Measurements from ENCODE around the gene RPEL1. TPM values are rescaled to one million over a fixed set of nuclear protein-coding genes. Genes with fewer than 3 reads are reported as not detected.
"Not testable (repeated sequence)": the region's sequence is repeated elsewhere in the genome, so short reads cannot be mapped to it uniquely, and the experiment has no call there.

RPEL1 gene
- total RNA-seq, result under 1 TPM in 2 of 4 donors, not detected in 2; 0.26 to 0.35 TPM

- H3K36me3 ChIP-seq; H3K27me3 ChIP-seq; H3K27ac ChIP-seq; DNase-seq; H3K4me3 ChIP-seq; H3K9me3 ChIP-seq; intact Hi-C loops (cut with DNase I; ENCODE audit: low total_unique reads); H3K4me1 ChIP-seq: not testable (repeated sequence)
Measured at GRCh38 chr10:103245587-103245986, at the start of gene RPEL1. TSS of gene RPEL1 (plus strand) at chr10:103245887. CDS start at chr10:103245997, 110 bp downstream.

- Histone ChIP-seq H3K9me3 (no peaks in the 10 kb centered on the region), H3K4me1 (no peaks in the 10 kb centered on the region), H3K27ac (no peak overlapping the region), H3K4me3 (no peak overlapping the region), H3K27me3 (no peaks in the 10 kb centered on the region), H3K36me3 (no peaks in the 10 kb centered on the region)
- no peak for DNase-seq
- intact Hi-C loops (cut with DNase I; ENCODE audit: low total_unique reads), result no loop called here
- TF ChIP-seq POLR2A (IDR thresholded peaks at IDR 0.05) (no peak), CTCF (IDR thresholded peaks at IDR 0.05) (no peak)
Measured at GRCh38 chr10:103196516-103196915, 49.2 kb upstream of the RPEL1 start.

GRCh38 chr10:103197174-103197573 is 48.5 kb upstream of the RPEL1 start:
- intact Hi-C loops (cut with DNase I; ENCODE audit: low total_unique reads), result no loop called here
- DNase-seq, result peak in 1 of 2 donors; percentile 29
- no peak overlapping the region for H3K4me3 ChIP-seq

GRCh38 chr10:103197903-103198302 is 47.8 kb upstream of the RPEL1 start:
- intact Hi-C loops (cut with DNase I; ENCODE audit: low total_unique reads), result no loop called here
- Histone ChIP-seq H3K9me3 (no peaks in the 10 kb centered on the region), H3K27ac (no peak overlapping the region), H3K27me3 (no peaks in the 10 kb centered on the region), H3K4me1 (no peaks in the 10 kb centered on the region), H3K36me3 (no peaks in the 10 kb centered on the region), H3K4me3 (no peak overlapping the region)
- no peak for DNase-seq
- TF ChIP-seq POLR2A (IDR thresholded peaks at IDR 0.05) (no peak), CTCF (IDR thresholded peaks at IDR 0.05) (no peak)

More at GRCh38 chr10:103197174-103197573, 48.5 kb upstream of the RPEL1 start:
- Histone ChIP-seq H3K9me3 (no peaks in the 10 kb centered on the region), H3K27ac (no peak overlapping the region), H3K4me1 (no peaks in the 10 kb centered on the region), H3K27me3 (no peaks in the 10 kb centered on the region), H3K36me3 (no peaks in the 10 kb centered on the region)
- TF ChIP-seq POLR2A (IDR thresholded peaks at IDR 0.05) (no peak), CTCF (IDR thresholded peaks at IDR 0.05) (no peak)

GRCh38 chr10:103198648-103199047 is 47.0 kb upstream of the RPEL1 start:
- intact Hi-C loops (cut with DNase I; ENCODE audit: low total_unique reads), result no loop called here
- Histone ChIP-seq H3K4me1 (no peaks in the 10 kb centered on the region), H3K9me3 (no peaks in the 10 kb centered on the region), H3K27ac (no peak overlapping the region), H3K36me3 (no peaks in the 10 kb centered on the region), H3K27me3 (no peaks in the 10 kb centered on the region), H3K4me3 (no peak overlapping the region)
- DNase-seq, result no peak
- TF ChIP-seq CTCF (IDR thresholded peaks at IDR 0.05) (no peak), POLR2A (IDR thresholded peaks at IDR 0.05) (no peak)

- H3K27ac ChIP-seq, result no peak overlapping the region
- no peaks in the 10 kb centered on the region for H3K9me3 ChIP-seq
- no peaks in the 10 kb centered on the region for H3K4me1 ChIP-seq
- H3K27me3 ChIP-seq, result no peaks in the 10 kb centered on the region
- intact Hi-C loops (cut with DNase I; ENCODE audit: low total_unique reads), result no loop called here
- no peak overlapping the region for H3K4me3 ChIP-seq
- TF ChIP-seq CTCF (IDR thresholded peaks at IDR 0.05) (no peak), POLR2A (IDR thresholded peaks at IDR 0.05) (no peak)
- DNase-seq, result no peak
- no peaks in the 10 kb centered on the region for H3K36me3 ChIP-seq
Measured at GRCh38 chr10:103199488-103199887, 46.2 kb upstream of the RPEL1 start.

All from uterus (tissue), 4 donors.